Panc1 (cell line): ENCODE results near the gene FBXW8. TPM values are rescaled to one million over a fixed set of nuclear protein-coding genes. Genes with fewer than 3 reads are reported as not detected.
A peak's percentile ranks its signal among the peaks of the same experiment; 100 is the strongest.

Source experiments
- ATAC-seq: fragments of 200-7000 bp; cut with Tn5 transposase; 2 replicates; pipeline ENCODE4 v1.9.1; 2020; ENCODE audit warnings: mild to moderate bottlenecking, moderate library complexity
- BruUV-seq: library from RNA; stranded (reverse); fragments of 400-500 nt; replicated peaks from 2 replicates; lab custom pipeline; 2021; lab: Mats Ljungman, UMichigan
- CTCF ChIA-PET: fragments of 300-600 bp; sonication (Branson Sonifier 250); formaldehyde crosslinking; loops from one replicate; lab custom pipeline; 2022; ENCODE audit warnings: antibody characterized with exemption; lab: Charles Lee
- POLR2A ChIA-PET: fragments of 300-600 bp; sonication (Branson Sonifier 250); formaldehyde crosslinking; loops from one replicate; lab custom pipeline; 2022; ENCODE audit warnings: antibody characterized with exemption; lab: Charles Lee
- DNase-seq: peaks from one replicate; pipeline ENCODE4 v3.0.0-alpha.2; 2010; ENCODE audit warnings: low read depth, low spot score
- H3K27ac ChIP-seq: 2 replicates; pipeline ENCODE4 v1.5.1; 2011; ENCODE audit warnings: mild to moderate bottlenecking, low read length, inconsistent platforms
- H3K27me3 ChIP-seq: fragments of 200-500 bp; sonication (Bioruptor generic); 2 replicates; pipeline ENCODE4 v1.6.0; 2014; ENCODE audit warnings: low read length, inconsistent platforms; ENCODE audit not compliant: control insufficient read depth, insufficient read depth
- H3K36me3 ChIP-seq: fragments of 200-500 bp; sonication (Bioruptor generic); 2 replicates; pipeline ENCODE4 v1.5.1; 2014; ENCODE audit warnings: inconsistent platforms, mild to moderate bottlenecking, low read length, moderate library complexity; ENCODE audit not compliant: control insufficient read depth, insufficient read depth
- H3K4me1 ChIP-seq: 2 replicates; pipeline ENCODE4 v1.5.1; 2011; ENCODE audit warnings: inconsistent platforms, mild to moderate bottlenecking, low read length, moderate library complexity; ENCODE audit not compliant: control insufficient read depth, insufficient read depth
- H3K4me3 ChIP-seq, 2 experiments: 2 replicates each; pipeline ENCODE4 v1.5.1; 2011 to 2012; ENCODE audit warnings: low read depth in 2 of 2, low read length in 2 of 2, mild to moderate bottlenecking in 2 of 2, inconsistent platforms in 1 of 2, moderate library complexity in 1 of 2
- H3K9me3 ChIP-seq: fragments of 200-500 bp; sonication (Bioruptor generic); 2 replicates; pipeline ENCODE4 v1.5.1; 2014; ENCODE audit warnings: low read depth, mild to moderate bottlenecking, inconsistent platforms, low read length, moderate library complexity; ENCODE audit not compliant: control insufficient read depth, insufficient read depth
- CTCF ChIP-seq: fragments of 450-650 bp; IDR thresholded peaks from 2 replicates; pipeline ENCODE4 v1.5.1; 2017; ENCODE audit warnings: mild to moderate bottlenecking
- POLR2AphosphoS5 ChIP-seq: IDR thresholded peaks from 2 replicates; pipeline ENCODE4 v1.6.1; 2012; ENCODE audit warnings: mild to moderate bottlenecking, low read depth, low read length, moderate library complexity
- REST ChIP-seq, 2 experiments: IDR thresholded peaks; 2 replicates each; pipeline ENCODE4 v1.6.1; 2011 to 2012; ENCODE audit warnings: low read depth in 2 of 2, control low read depth in 1 of 2, low read length in 1 of 2, mild to moderate bottlenecking in 1 of 2, moderate library complexity in 1 of 2; ENCODE audit not compliant: insufficient read depth in 1 of 2
- SIN3A ChIP-seq: IDR thresholded peaks from 2 replicates; pipeline ENCODE4 v1.6.1; 2012; ENCODE audit warnings: low read depth, mild to moderate bottlenecking, low read length, moderate library complexity, borderline replicate concordance; ENCODE audit not compliant: insufficient read depth
- TCF7L2 ChIP-seq: IDR thresholded peaks from 2 replicates; pipeline ENCODE4 v1.6.1; 2011; ENCODE audit warnings: mild to moderate bottlenecking, low read depth, low read length, inconsistent platforms
- in situ Hi-C: cut with HindIII; loops from 2 replicates; pipeline ENCODE4 v1.10.0; 2016; ENCODE audit warnings: low sequenced_read_pairs, low pct_unique_long_range_greater_than_20kb
- intact Hi-C: fragments of 100-400 bp; cut with micrococcal nuclease; formaldehyde crosslinking; loops from one replicate; pipeline ENCODE4 v1.10.0; 2022; ENCODE audit not compliant: unreplicated experiment
- total RNA-seq: library from RNA; stranded (reverse); gene quantifications from one replicate; pipeline ENCODE4 v1.2.1, GENCODE V29; 2021; ENCODE audit not compliant: unreplicated experiment

Gene FBXW8
- total RNA-seq, 1 experiment from 2014 or later = 18.0 TPM

GRCh38 chr12:116984098-116984497 lies 73.3 kb downstream of the FBXW8 start:
- ChIA-PET POLR2A (no interaction called here), CTCF (no interaction called here)
- Histone ChIP-seq H3K27me3 (no peaks in the 10 kb centered on the region), H3K4me1 (no peaks in the 10 kb centered on the region), H3K36me3 (peaks cover 3% of the 10 kb centered on the region; the same call in 1 of the 2 replicates), H3K9me3 (no peaks in the 10 kb centered on the region), H3K4me3 (no peak overlapping the region), H3K27ac (no peak overlapping the region)
- intact Hi-C loops (no loop called here), in situ Hi-C loops (no loop called here)
- no peak for TF ChIP-seq POLR2AphosphoS5
- TF ChIP-seq SIN3A = no peak
- TF ChIP-seq TCF7L2 = no peak
- TF ChIP-seq REST (IDR thresholded peaks at IDR 0.05; ENCODE audit: insufficient read depth in 1 of 2, low read depth in 2 of 2, low read length in 1 of 2) = no peak
- no peak for TF ChIP-seq CTCF
- no peak for ATAC-seq
- no peak for DNase-seq
- no TSS peak for BruUV-seq

- BruUV-seq = no TSS peak
- Histone ChIP-seq H3K4me1 (no peaks in the 10 kb centered on the region), H3K27ac (no peak overlapping the region), H3K36me3 (peaks cover 10% of the 10 kb centered on the region; the same call in 1 of the 2 replicates), H3K9me3 (no peaks in the 10 kb centered on the region), H3K27me3 (no peaks in the 10 kb centered on the region), H3K4me3 (no peak overlapping the region)
- ChIA-PET CTCF (no interaction called here), POLR2A (interaction anchor here (0.6 kb wide), 1 partner anchor 166 kb away, joined by 3 read pairs; no protein-coding TSS in a partner anchor)
- ATAC-seq (no peak), DNase-seq (no peak)
- in situ Hi-C loops = no loop called here
- TF ChIP-seq SIN3A = no peak
- intact Hi-C loops = no loop called here
Observed at GRCh38 chr12:116990329-116990728, 79.6 kb downstream of the FBXW8 start.

- Histone ChIP-seq H3K27me3 (no peaks in the 10 kb centered on the region), H3K27ac (no peak overlapping the region), H3K4me3 (no peak overlapping the region), H3K4me1 (no peaks in the 10 kb centered on the region), H3K9me3 (no peaks in the 10 kb centered on the region), H3K36me3 (peaks cover 10% of the 10 kb centered on the region; the same call in 1 of the 2 replicates)
- DNase-seq (no peak), ATAC-seq (no peak)
- CTCF ChIA-PET = no interaction called here
- no peak for TF ChIP-seq POLR2AphosphoS5
- no peak for TF ChIP-seq REST (IDR thresholded peaks at IDR 0.05; ENCODE audit: insufficient read depth in 1 of 2, low read depth in 2 of 2, low read length in 1 of 2)
- POLR2A ChIA-PET = no interaction called here
- BruUV-seq = TSS peak; percentile 36
- in situ Hi-C loops (no loop called here), intact Hi-C loops (no loop called here)
Observed at GRCh38 chr12:116990971-116991966, 80.5 kb downstream of the FBXW8 start.
